CD4-positive, alpha-beta T cell treated with Interferon gamma for 1 hour (primary cell): ENCODE measurements around the gene CYP3A7.
"Not testable (repeated sequence)": the region's sequence is repeated elsewhere in the genome, so short reads cannot be mapped to it uniquely, and the experiment has no call there.

ENCODE experiments used
- DNase-seq: peaks from one replicate; pipeline ENCODE4 v3.0.0-alpha.2; 2020

Gene CYP3A7

GRCh38 chr7:99734987-99735386, at the start of gene CYP3A7:
TSS of gene CYP3A7 (minus strand) at chr7:99735196. CDS start at chr7:99735093, 103 bp downstream.
- DNase-seq = no peak

GRCh38 chr7:99784007-99784406, 49.0 kb upstream of the CYP3A7 start, which contains the start of gene CYP3A4:
TSS of gene CYP3A4 (minus strand) at chr7:99784184. CDS start at chr7:99784081, 103 bp downstream.
- DNase-seq = no peak

- DNase-seq = no peak
These were observed 47.3 kb upstream of the CYP3A7 start for GRCh38 chr7:99782012-99782953.

GRCh38 chr7:99780588-99780987, 45.6 kb upstream of the CYP3A7 start:
- no peak for DNase-seq

GRCh38 chr7:99779949-99780348, 45.0 kb upstream of the CYP3A7 start:
- no peak for DNase-seq

GRCh38 chr7:99778880-99779279, 43.9 kb upstream of the CYP3A7 start:
- no peak for DNase-seq

GRCh38 chr7:99773395-99773794, 38.4 kb upstream of the CYP3A7 start:
- DNase-seq = not testable (repeated sequence)

GRCh38 chr7:99772565-99772964, 37.6 kb upstream of the CYP3A7 start:
- no peak for DNase-seq

- DNase-seq = not testable (repeated sequence)
These were observed 34.5 kb upstream of the CYP3A7 start for GRCh38 chr7:99769494-99769893.

GRCh38 chr7:99768471-99768870, 33.5 kb upstream of the CYP3A7 start:
- DNase-seq = no peak

GRCh38 chr7:99767662-99768061, 32.7 kb upstream of the CYP3A7 start:
- DNase-seq = no peak

- DNase-seq = no peak
These were observed 31.6 kb upstream of the CYP3A7 start for GRCh38 chr7:99766484-99767099.

- DNase-seq = no peak
These were observed 29.5 kb upstream of the CYP3A7 start for GRCh38 chr7:99764478-99764877.

GRCh38 chr7:99762680-99763327, 27.8 kb upstream of the CYP3A7 start:
- no peak for DNase-seq

GRCh38 chr7:99755085-99755484, 20.1 kb upstream of the CYP3A7 start:
- DNase-seq = no peak

GRCh38 chr7:99752356-99752755, 17.4 kb upstream of the CYP3A7 start:
- no peak for DNase-seq

GRCh38 chr7:99751322-99752052, 16.5 kb upstream of the CYP3A7 start:
- not testable (repeated sequence) for DNase-seq

GRCh38 chr7:99748846-99749579, 14.0 kb upstream of the CYP3A7 start:
- no peak for DNase-seq

GRCh38 chr7:99746915-99747314, 11.9 kb upstream of the CYP3A7 start:
- not testable (repeated sequence) for DNase-seq

GRCh38 chr7:99745395-99745794, 10.4 kb upstream of the CYP3A7 start:
- not testable (repeated sequence) for DNase-seq

- no peak for DNase-seq
These were observed 7.9 kb upstream of the CYP3A7 start for GRCh38 chr7:99742737-99743394.

- no peak for DNase-seq
These were observed 6.4 kb upstream of the CYP3A7 start for GRCh38 chr7:99741441-99741795.
